NCI-H524 (cell line): ENCODE results near the gene USP5.

ENCODE experiments used
- DNase-seq, 2 experiments: peaks; one replicate each; lab custom pipeline; 2025; lab: John Stamatoyannopoulos, UW

Gene USP5

DNA sequence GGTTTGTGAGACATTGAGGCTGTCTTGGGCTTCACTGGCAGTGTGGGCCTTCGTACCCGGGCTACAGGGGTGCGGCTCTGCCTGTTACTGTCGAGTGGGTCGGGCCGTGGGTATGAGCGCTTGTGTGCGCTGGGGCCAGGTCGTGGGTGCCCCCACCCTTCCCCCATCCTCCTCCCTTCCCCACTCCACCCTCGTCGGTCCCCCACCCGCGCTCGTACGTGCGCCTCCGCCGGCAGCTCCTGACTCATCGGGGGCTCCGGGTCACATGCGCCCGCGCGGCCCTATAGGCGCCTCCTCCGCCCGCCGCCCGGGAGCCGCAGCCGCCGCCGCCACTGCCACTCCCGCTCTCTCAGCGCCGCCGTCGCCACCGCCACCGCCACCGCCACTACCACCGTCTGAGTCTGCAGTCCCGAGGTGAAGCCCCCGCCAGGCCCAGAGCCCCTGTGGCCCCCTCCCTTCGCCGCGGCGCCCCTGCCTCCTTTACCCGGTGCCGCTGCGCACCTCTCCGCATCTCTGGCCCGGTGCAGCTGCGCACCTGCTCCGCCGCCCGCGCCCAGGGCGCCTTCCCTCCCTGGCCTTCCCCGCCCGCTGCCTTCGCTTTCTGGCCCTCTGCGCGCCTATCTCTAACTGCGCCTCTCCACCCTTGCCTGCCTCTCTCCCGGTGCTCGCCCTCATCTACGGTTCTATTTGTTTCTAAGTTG, 62.4 kb downstream of the USP5 start, which contains the start of gene ENO2:
TSS of gene ENO2 (plus strand) at position 335 of the 701 bp plus-strand sequence. CDS start 1,253 bp downstream, outside the sequence.
- peak in 1 of 2 experiments; percentile 55 for DNase-seq

DNA sequence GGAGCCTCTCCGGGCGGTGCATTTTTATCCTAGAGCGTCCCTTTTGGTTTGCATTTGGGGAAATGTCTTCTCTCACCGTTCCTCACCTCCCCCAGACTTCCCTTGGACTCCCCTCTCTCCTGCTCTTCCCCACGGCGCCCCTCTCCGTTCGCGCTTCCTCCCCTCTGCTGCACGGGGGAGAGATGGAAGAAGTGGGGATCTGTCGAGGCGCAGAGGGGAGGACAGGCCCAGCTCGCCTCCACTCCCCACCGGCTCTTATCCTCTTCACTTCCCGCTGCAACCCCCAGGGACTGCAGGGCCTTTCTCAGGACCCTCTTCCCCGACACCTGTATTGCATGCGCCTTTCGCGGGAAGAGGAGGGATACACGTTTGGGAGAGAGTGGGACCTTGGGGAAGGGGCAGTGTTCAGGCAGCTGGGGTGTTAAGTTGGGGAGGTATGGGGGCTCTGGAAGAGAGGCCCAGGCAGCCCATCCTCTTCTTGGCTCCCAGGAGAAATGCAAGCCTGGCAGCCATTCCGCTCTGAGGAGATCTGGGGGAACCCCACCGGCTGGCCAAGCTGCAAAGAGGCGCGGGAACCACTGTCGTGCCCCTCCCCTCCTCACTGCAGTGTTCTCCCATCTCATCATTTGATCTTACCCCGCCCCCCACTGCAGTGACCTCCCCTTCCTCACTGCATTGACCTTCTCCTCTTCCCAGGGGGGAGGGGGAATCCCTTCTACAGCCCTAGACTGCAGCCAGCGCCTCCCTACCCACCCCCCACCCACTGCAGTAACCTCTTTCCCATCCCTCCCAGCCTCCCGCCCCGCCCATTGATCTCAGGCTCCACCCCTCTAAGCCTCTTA, 63.2 kb downstream of the USP5 start:
- DNase-seq = no peak

DNA sequence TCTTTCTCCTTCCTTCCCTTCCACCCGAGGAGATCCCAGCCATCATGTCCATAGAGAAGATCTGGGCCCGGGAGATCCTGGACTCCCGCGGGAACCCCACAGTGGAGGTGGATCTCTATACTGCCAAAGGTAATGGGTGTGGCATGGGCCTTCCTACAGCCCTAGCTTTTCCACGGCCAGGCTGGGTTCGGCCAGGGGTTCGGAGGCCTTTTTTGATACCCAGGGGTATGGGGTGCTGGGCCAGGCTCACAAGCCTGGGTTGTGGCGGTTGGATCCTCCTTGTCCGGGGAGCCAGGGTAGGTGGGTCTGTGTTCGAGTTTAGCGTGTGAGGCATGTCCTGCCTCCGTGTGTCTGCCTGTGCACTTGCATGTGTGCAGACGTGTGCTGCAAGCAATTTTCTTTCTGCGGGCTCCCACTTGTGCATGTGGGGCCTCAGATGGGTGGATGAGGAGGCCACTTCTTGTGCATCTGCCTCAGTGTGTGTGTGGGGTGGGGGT, 63.9 kb downstream of the USP5 start:
- no peak for DNase-seq
